Measurements from ENCODE around the gene LVRN.

The LVRN gene

GRCh38 chr5:116032094-116032517 is 69.8 kb downstream of the LVRN start, which contains the start of gene ARL14EPL:
TSS of gene ARL14EPL (plus strand) at chr5:116032472. CDS start at chr5:116051466, 18,994 bp downstream.
- no peak for DNase-seq

- no peak for DNase-seq
Measured at GRCh38 chr5:116032991-116033390, 70.7 kb downstream of the LVRN start.

- DNase-seq: no peak
Measured at GRCh38 chr5:116035123-116035522, 72.8 kb downstream of the LVRN start.

GRCh38 chr5:116037236-116037822 is 75.1 kb downstream of the LVRN start:
- no peak for DNase-seq

GRCh38 chr5:116038817-116039216 is 76.5 kb downstream of the LVRN start:
- DNase-seq: no peak

GRCh38 chr5:116042375-116042774 is 80.1 kb downstream of the LVRN start:
- DNase-seq: no peak

GRCh38 chr5:116044073-116044472 is 81.8 kb downstream of the LVRN start:
- no peak for DNase-seq

GRCh38 chr5:116045821-116046220 is 83.5 kb downstream of the LVRN start:
- no peak for DNase-seq

GRCh38 chr5:116046261-116046660 is 84.0 kb downstream of the LVRN start:
- no peak for DNase-seq

- no peak for DNase-seq
Measured at GRCh38 chr5:116046823-116047222, 84.5 kb downstream of the LVRN start.

- no peak for DNase-seq
Measured at GRCh38 chr5:116058346-116058936, 96.2 kb downstream of the LVRN start.

- no peak for DNase-seq
Measured at GRCh38 chr5:116062352-116062751, 100.1 kb downstream of the LVRN start.

- no peak for DNase-seq
Measured at GRCh38 chr5:116063950-116064349, 101.7 kb downstream of the LVRN start.

- DNase-seq: peak; percentile 23
Measured at GRCh38 chr5:116068028-116068632, 105.9 kb downstream of the LVRN start.

- DNase-seq: no peak
Measured at GRCh38 chr5:116071211-116071610, 108.9 kb downstream of the LVRN start.

- no peak for DNase-seq
Measured at GRCh38 chr5:116075191-116075831, 113.0 kb downstream of the LVRN start.

GRCh38 chr5:116076496-116076895 is 114.2 kb downstream of the LVRN start:
- no peak for DNase-seq

All from NCI-H1092 treated with DMSO at 0.1 percent for 48 hours (cell line).